ENCODE measurements around the gene OSR1.
"Not testable (repeated sequence)": the region's sequence is repeated elsewhere in the genome, so short reads cannot be mapped to it uniquely, and the experiment has no call there.

Gene OSR1

DNA sequence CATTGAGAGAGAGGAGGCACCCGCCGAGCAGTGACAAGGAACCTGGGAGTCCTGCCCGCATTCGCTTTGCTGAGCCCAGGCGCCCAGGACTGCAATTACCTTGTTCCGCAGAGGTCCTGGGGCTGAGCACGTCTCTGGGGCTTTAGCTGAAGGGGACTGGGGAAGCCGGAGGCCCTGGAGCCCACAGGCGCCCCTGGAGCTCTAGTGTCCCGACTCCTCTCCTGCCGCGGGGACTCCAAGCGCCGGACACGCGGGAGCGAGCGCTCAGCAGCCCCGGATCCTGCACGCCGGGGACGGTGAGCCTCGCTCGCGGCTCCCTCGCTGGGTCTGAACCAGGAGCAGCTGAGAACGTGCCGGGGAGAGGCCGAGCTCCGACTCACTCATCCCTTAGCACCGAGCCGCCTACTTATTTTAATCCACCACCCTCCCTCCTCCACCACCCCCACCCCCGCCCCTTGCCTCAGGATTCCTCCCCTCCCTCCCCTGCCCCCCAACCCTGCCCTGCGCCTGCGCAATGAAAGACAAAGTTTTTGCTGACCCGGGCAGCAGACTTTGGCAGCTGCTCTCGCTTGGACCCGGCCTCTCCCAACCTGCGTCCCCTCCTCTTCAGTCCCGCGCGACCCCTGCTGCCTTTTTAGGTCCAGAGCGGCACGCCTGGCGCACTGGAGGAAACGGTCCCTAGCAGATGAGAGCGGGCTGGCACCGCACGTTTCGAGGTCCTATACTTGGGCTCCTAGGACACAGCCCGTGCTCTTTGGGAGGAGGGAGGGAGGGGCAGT lies at the start of gene OSR1:
TSS of gene OSR1 (minus strand) at position 382 of the 779 bp plus-strand sequence. CDS start 4,818 bp downstream, outside the sequence.
- FAIRE-seq: no peak

DNA sequence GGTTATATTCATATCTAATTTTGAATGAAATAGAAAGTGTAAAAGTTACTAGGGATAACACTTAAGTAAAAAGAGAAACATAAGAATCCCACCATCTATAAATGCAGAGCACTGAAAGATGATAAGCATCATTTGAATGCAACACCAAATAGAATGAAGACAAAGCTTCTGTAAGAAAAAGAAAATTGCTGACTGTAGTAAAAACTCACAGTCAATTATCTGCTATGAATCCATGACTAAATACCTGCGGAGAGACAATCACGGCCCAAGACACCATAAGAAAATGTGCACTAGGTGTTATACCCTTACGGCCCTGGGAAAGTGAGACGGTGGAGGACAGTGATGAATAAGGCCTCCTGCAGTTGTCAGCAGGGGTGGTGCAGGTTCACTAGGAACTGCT lies 45.4 kb upstream of the OSR1 start:
- no peak for FAIRE-seq

- FAIRE-seq: no peak
These were observed 33.8 kb upstream of the OSR1 start for GRCh38 chr2:19392191-19392590.

GRCh38 chr2:19389469-19389868 lies 31.0 kb upstream of the OSR1 start:
- FAIRE-seq: not testable (repeated sequence)

DNA sequence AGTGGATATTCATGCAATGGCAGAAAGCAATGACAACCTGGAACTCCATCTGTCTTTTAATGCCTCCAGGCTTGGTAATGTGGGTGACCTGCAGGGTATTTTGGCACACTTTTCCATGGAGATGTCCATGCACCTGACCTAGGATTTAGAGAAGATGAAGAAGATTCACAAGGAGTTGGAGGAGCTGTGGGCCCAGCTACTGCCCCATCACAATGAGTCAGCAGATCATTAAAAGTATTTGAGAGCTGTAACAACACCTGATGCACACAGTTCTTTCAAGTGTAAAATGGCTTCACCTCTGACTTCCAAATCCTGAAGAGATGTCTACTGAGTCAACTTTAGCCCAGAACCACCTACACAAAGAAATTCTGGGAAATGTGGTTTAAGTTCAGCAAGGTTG lies 22.1 kb upstream of the OSR1 start:
- FAIRE-seq: no peak

GRCh38 chr2:19378939-19379338 lies 20.5 kb upstream of the OSR1 start:
- FAIRE-seq: no peak

DNA sequence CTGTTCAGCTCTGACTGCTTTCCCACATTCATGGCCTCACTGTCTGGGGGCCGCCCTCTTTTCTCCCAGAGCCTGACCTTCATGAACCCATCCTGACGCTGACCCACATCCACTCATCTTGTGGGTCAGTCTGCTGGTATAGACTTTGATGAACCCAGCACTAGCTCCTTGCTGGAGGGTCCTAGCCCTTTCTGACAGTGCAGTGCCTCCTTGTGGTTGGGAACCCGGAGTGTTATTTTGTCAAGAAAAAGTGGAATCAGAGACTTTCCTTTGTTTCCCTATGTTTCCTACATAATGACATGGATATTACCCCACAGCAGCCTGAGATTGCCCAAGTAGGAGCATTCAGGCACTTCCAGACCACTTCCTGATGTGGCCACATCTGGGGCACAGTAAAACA lies 19.3 kb upstream of the OSR1 start:
- FAIRE-seq: no peak

- FAIRE-seq: no peak
These were observed 14.9 kb upstream of the OSR1 start for GRCh38 chr2:19373352-19373751.

- no peak for FAIRE-seq
These were observed 13.7 kb upstream of the OSR1 start for GRCh38 chr2:19371996-19372582.

DNA sequence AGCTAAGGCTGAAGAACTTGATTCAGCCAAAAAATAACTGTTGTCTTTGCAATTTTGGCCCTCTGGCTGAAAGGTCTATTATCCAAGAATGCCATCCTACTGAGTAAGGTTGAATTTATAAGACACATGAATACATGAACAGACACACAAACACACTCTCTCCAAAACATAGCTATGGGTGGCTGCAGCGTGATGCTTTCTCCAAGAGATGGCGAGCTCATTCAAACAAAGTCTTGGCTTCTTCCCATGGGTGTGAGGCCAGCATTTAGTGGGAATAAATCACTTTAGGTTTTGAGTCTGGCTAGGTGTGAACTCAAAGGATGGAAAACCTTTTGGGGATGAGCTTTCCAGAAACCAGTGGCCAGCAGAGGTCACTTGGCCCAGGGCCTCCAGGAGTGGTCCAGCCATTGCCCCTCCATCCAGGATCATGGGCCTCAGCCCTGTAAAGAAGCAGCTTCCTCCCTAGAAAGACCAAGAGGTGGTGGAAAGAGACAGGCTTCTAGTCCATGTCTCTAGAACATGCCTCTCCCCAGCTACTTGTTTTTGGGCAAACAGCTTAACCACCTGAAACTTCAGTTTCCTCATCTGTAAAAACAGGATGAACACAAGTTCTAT lies 11.0 kb upstream of the OSR1 start:
- FAIRE-seq: no peak

DNA sequence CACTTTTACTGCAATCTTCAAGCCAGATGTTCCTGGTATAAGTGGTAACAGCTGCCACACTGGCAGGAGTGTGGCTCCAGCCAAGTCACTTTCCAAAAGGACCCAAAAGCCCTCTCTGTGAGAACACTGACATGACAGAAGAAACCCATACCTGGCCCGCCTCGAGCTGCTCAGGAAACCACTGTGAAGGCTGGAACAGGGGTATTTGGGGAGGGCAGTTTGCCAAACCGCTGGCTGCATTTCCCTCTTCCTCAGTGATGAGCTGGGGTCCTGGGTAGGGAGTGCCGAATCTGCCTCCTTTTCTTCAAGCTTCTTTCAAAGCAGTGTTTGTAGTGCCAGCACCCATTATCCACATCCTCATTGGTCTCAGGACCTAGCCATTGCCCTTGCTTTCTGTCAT lies 10.3 kb upstream of the OSR1 start:
- FAIRE-seq: no peak

DNA sequence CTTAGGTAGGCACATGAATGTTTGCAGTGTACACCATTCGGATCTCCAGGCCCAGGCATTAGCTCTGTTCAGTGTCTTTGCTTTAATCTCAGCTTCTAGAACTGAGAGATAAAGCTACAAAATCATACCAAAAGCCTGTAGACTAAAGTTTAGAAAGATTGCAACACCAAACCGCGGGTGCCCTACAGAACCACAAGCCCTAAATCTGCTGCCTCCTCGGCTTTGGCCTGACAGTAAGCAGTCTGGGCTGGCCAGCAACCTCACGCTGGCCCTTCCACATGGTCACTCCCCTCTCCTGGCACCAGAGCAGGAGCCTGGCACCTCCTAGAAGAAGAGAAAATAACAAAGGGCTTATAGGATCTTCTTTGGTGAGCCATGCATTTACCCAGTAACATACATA lies 8.9 kb upstream of the OSR1 start:
- no peak for FAIRE-seq

DNA sequence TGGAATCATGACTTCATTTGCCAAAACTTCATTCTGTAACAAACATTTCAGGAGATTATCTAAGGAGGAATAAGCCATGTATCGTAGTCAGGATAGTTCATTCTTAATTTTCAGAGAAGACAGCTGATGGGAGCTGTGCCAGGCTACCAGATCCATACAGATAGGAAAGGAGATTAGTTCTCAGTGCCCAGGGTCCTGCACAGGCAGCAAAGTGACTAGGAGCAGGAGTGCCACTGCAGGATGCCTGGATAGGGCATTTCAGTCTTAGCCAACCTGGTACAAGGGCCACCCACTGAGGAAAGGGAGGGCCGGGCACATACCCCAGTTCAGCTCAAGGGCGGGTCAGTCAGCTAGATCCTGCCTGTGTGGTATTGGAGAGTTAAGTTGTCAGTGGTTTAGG lies 6.7 kb upstream of the OSR1 start:
- no peak for FAIRE-seq

DNA sequence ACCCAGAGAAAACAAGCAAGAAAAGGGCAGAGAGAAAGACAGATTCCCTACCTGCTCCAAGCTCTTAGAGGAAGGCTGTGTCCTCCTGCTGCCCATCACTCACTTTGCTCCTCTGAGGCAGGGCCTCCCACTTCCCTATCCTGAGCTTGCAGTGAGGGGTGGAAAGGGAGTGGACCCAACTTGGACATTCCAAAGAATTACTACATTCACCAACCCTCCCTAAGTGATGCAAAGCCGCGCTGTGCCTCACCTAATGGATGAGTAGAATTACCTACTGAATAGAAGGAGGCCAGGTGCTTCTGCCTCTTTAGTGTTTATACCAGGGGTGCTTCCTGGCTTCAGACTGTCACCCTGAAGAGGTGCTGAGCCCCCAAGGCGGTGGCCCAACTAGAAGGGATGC lies 5.6 kb upstream of the OSR1 start:
- FAIRE-seq: no peak

DNA sequence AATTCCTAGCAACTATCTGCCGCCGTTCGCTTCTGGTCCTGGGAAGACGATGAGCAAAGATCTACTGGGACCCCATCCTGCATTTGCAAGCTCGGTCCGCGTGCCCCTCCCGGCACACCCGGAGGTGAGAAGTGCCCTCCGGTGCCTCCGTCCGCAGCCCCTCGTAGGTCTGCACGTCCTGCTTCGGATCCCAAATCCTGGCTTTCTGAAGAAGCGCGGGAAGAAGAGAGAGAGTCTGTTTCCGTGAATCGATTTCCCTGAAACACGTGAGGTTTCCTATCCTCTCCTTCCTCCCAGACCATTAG lies 5.0 kb upstream of the OSR1 start:
- FAIRE-seq: no peak

GRCh38 chr2:19362755-19363473 lies 4.5 kb upstream of the OSR1 start:
- no peak for FAIRE-seq

DNA sequence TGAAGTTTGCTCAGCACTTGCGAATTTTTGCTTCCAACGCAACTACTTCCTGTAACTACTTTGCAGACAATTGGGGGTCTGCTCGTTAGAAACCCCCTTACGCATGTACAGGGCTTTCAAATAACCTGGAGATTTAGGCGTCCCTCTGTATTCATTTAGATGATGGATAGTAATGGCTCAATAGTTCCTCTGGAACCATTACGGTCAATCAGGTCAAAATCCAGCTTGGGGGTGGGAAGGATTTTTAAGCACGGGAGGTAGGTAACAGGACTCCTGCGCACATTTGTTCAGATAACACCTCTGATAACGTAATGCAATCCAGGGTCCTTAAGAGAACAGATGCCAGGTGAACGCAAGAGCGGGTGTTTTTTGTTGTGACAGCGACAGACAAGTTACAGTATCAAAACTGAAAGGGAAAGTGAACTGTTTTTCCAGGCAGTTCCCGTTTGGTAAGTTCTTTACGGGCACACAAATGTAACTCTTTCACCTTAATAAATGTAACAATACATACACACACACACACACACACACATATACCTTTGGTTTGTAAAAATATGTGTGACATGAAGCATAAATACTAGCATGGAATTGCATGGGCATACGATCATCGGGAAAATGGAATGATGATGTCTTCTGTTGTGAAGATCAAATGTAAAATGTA lies 3.8 kb upstream of the OSR1 start:
- FAIRE-seq: no peak

- no peak for FAIRE-seq
These were observed 3.0 kb upstream of the OSR1 start for GRCh38 chr2:19361325-19361990.

GRCh38 chr2:19360966-19361321 lies 2.5 kb upstream of the OSR1 start:
- FAIRE-seq: no peak

DNA sequence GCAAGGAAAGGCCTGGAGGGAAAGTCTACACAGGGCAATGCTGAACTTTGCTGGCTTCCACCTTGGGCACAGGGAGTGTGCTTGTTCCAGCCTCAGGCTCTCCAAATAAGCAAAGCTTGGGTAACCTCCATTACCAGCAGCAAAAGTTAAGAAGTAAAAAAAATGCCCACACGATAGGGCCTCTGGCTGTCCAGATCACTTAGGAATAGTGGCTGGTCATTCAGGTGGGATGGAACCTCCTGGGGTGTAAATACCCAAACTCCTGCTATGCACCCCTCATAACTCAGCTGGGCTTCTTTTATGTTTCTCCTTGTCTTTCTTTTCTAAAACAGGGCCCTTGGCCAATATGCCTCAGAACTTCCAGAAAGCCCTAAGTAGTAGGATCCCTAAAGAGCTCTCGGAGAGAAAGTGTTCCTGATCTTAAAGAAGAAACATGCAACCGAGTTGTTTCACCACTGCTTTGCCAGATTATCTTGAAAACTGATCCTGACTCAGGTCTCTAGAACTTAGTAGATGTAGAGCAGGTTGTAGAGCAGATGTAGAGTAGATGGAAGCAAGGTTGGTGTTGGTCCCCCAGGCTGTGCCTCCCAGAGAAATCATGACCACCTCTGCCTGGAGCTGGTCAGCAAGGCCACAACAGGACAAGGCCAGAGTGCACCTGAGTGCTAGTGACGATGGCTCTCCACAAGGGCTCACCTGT lies 2.0 kb upstream of the OSR1 start:
- FAIRE-seq: no peak

DNA sequence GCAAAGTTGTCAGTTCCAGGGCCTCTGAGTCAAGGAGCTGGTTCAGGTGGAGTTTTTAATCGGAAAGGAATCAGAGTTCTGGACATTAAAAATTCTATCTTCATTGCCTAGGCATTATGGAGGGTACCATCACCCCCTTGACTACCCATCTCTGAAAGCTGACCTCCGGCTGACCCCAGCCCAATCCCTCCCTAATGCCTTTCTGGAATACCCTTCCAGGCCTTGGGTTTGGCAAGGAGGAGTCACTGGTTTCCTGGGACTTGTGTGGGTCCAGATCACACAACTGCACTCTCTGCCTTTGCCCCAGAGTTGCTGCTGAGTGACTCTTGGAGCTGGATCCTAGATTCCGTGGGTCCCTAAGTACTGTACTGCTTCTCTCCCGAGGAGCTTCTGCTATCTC lies 1.0 kb upstream of the OSR1 start:
- no peak for FAIRE-seq

DNA sequence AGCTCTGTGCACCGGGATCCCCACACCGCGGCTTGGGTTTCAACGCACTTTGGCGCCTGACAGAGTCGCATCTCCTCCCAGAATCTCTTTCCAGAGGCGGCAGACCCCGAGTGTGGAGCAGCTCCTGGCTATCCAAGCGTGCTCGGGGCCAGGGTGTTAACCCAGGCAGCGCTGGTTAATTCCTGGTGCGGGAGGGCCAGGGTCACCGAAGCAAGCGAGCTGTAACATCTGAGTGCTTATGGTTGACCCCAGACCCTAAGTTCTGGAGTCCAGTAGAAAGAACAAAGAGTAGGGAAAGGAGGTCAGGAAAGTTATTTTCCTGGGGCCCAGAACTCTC lies 566 bp upstream of the OSR1 start:
- no peak for FAIRE-seq
